UCSD-AML1 (cell line): Measurements from ENCODE around the gene OR4X2.
"Not testable (repeated sequence)": the region's sequence is repeated elsewhere in the genome, so short reads cannot be mapped to it uniquely, and the experiment has no call there.

Experiments used
- DNase-seq: peaks from one replicate; lab custom pipeline; 2025; ENCODE audit not compliant: unreplicated experiment; lab: John Stamatoyannopoulos, UW

Gene OR4X2, protein sequence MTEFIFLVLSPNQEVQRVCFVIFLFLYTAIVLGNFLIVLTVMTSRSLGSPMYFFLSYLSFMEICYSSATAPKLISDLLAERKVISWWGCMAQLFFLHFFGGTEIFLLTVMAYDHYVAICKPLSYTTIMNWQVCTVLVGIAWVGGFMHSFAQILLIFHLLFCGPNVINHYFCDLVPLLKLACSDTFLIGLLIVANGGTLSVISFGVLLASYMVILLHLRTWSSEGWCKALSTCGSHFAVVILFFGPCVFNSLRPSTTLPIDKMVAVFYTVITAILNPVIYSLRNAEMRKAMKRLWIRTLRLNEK

GRCh38 chr11:48244804-48245203 lies at the start of gene OR4X2:
OR4X2 (plus strand) TSS chr11:48245104; CDS start chr11:48245104, 0 bp downstream.
- no peak for DNase-seq

- no peak for DNase-seq
Measured at GRCh38 chr11:48207881-48208280, 37.0 kb upstream of the OR4X2 start.

GRCh38 chr11:48210052-48210451 lies 34.9 kb upstream of the OR4X2 start:
- DNase-seq: peak; percentile 12

- no peak for DNase-seq
Measured at GRCh38 chr11:48216510-48216909, 28.4 kb upstream of the OR4X2 start, which contains the start of gene OR4B1. OR4B1 (plus strand) TSS chr11:48216810; CDS start chr11:48216810, 0 bp downstream.

GRCh38 chr11:48228761-48229160 lies 16.1 kb upstream of the OR4X2 start:
- DNase-seq: no peak

GRCh38 chr11:48230057-48230456 lies 14.8 kb upstream of the OR4X2 start:
- DNase-seq: not testable (repeated sequence)

- DNase-seq: no peak
Measured at GRCh38 chr11:48237727-48238126, 7.2 kb upstream of the OR4X2 start.

- no peak for DNase-seq
Measured at GRCh38 chr11:48242501-48242900, 2.4 kb upstream of the OR4X2 start.

DNA sequence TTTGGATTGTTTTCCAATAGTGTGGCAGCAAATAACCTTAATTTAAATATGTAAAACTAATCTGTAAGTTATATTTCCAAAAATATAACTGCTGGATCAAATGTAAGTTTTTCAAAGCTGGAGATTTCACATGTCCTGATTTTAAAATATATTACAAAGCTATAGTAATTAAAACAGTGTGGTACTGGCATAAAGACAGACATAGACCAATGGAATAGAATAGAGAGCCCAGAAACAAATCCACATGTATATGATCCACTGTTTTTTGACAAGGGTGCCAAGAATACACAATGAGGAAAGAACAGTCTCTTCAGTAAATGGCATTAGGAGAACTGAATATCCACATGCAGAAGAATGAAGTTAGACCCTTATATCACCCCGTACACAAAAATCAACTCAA lies 4.0 kb downstream of the OR4X2 start:
- DNase-seq: no peak

GRCh38 chr11:48261600-48261999 lies 16.7 kb downstream of the OR4X2 start:
- DNase-seq: no peak

- DNase-seq: no peak
Measured at GRCh38 chr11:48263423-48263911, 18.6 kb downstream of the OR4X2 start, which contains the start of gene OR4X1. OR4X1 (plus strand) TSS chr11:48263861; CDS start chr11:48263861, 0 bp downstream.

- no peak for DNase-seq
Measured at GRCh38 chr11:48270621-48271020, 25.7 kb downstream of the OR4X2 start.

DNA sequence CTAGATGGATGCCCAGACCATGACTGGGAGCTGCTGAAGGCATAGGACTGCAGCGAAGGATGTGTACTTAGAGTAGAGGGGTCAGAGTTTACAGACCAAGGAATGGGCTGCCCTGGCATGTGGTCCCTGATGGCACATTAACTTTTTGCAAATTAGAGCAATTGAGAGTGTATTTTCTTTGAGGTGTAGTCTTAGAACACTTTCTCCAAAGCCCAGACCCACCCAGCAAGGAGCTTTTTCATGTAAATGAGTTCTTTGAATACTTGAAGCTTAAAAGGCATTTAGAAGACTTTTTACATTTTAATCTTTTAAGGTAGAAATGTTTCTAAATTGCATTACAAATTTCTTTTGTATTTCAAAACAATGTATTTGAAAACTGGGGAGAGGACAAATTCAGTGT lies 27.7 kb downstream of the OR4X2 start:
- DNase-seq: no peak
